Common myeloid progenitor, CD34-positive (primary cell): ENCODE results near the gene SYNE4.
A peak's percentile ranks its signal among the peaks of the same experiment; 100 is the strongest.

Source experiments
- CTCF ChIA-PET: fragments of 350-600 bp; sonication (Branson Sonifier 250); formaldehyde crosslinking; loops from one replicate; lab custom pipeline; 2021; ENCODE audit warnings: antibody characterized with exemption; lab: Charles Lee
- POLR2A ChIA-PET: fragments of 350-600 bp; sonication (Branson Sonifier 250); formaldehyde crosslinking; loops from one replicate; lab custom pipeline; 2021; ENCODE audit warnings: antibody characterized with exemption; lab: Charles Lee
- DNase-seq, 3 donors: peaks; one replicate each; pipeline versions ENCODE4 v3.0.0 to v3.0.0-alpha.2; 2013
- H3K27ac ChIP-seq, 2 experiments: 1 replicate in 1 of 2; 2 replicates in 1 of 2; pipeline ENCODE4 v1.7.0; 2013; ENCODE audit warnings: inconsistent platforms in 2 of 2, low read length in 2 of 2, mild to moderate bottlenecking in 2 of 2, low read depth in 1 of 2, moderate library complexity in 1 of 2; ENCODE audit not compliant: severe bottlenecking in 2 of 2, insufficient read depth in 1 of 2, poor library complexity in 1 of 2
- H3K27me3 ChIP-seq, 5 experiments: replicated peaks in 2 of 5; 1 replicate in 3 of 5; 2 replicates in 2 of 5; pipeline versions ENCODE4 v1.6.1 to v1.7.0; 2013; ENCODE audit warnings: low read length in 4 of 5, mild to moderate bottlenecking in 2 of 5, moderate library complexity in 2 of 5, inconsistent platforms in 1 of 5; ENCODE audit not compliant: insufficient read depth in 5 of 5, control insufficient read depth in 4 of 5
- H3K36me3 ChIP-seq, 4 experiments: 1 replicate in 2 of 4; 2 replicates in 2 of 4; pipeline versions ENCODE4 v1.6.1 to v1.7.0; 2013; ENCODE audit warnings: low read length in 3 of 4, control low read depth in 1 of 4, mild to moderate bottlenecking in 1 of 4; ENCODE audit not compliant: control insufficient read depth in 4 of 4, insufficient read depth in 4 of 4
- H3K4me1 ChIP-seq, 4 experiments: 1 replicate in 3 of 4; 2 replicates in 1 of 4; pipeline versions ENCODE4 v1.6.1 to v1.7.1; 2013; ENCODE audit warnings: low read length in 3 of 4, mild to moderate bottlenecking in 3 of 4, control low read depth in 1 of 4, inconsistent platforms in 1 of 4, moderate library complexity in 1 of 4; ENCODE audit not compliant: control insufficient read depth in 4 of 4, insufficient read depth in 4 of 4; ENCODE audit errors: control extremely low read depth in 1 of 4
- H3K4me3 ChIP-seq, 7 experiments: 1 replicate in 4 of 7; 2 replicates in 3 of 7; pipeline versions ENCODE4 v1.5.1 to v1.7.0; 2013; ENCODE audit warnings: mild to moderate bottlenecking in 7 of 7, low read length in 6 of 7, moderate library complexity in 6 of 7, inconsistent platforms in 2 of 7, low read depth in 2 of 7, control low read depth in 1 of 7; ENCODE audit not compliant: insufficient read depth in 4 of 7, control insufficient read depth in 1 of 7; ENCODE audit errors: extremely low read depth in 1 of 7
- H3K9me3 ChIP-seq, 5 experiments: 1 replicate in 4 of 5; 2 replicates in 1 of 5; pipeline versions ENCODE4 v1.6.1 to v1.7.1; 2013; ENCODE audit warnings: low read length in 4 of 5, mild to moderate bottlenecking in 2 of 5, inconsistent platforms in 1 of 5, low read depth in 1 of 5, moderate library complexity in 1 of 5; ENCODE audit not compliant: control insufficient read depth in 4 of 5, insufficient read depth in 2 of 5; ENCODE audit errors: control extremely low read depth in 1 of 5
- WGBS: methylation state at CpG from one replicate; pipeline ENCODE4 v1.1.5; 2013; ENCODE audit not compliant: insufficient coverage; 5-methylcytosine and 5-hydroxymethylcytosine counted together

The SYNE4 gene

GRCh38 chr19:36032251-36033104, 23.9 kb upstream of the SYNE4 start, which contains the start of gene CLIP3:
Gene CLIP3, minus strand, starts transcription at chr19:36032873. Its CDS starts 516 bp downstream, at chr19:36032357.
- ChIA-PET CTCF (interaction anchor here (1.4 kb wide), 1 partner anchor 138 kb away, joined by 3 read pairs; no protein-coding TSS in a partner anchor), POLR2A (no interaction called here)
- Histone ChIP-seq H3K27ac (no peak within 1 kb of the TSS), H3K4me1 (peaks cover 0 to 40% (median 31%) of the 10 kb centered on the region in 4 experiments), H3K4me3 (peak within 1 kb of the TSS in 6 of 7 experiments; percentile 33 to 76 (median 56)), H3K36me3 (peaks cover 0 to 17% (median 0%) of the 10 kb centered on the region in 4 experiments), H3K9me3 (no peaks in the 10 kb centered on the region), H3K27me3 (no peaks in the 10 kb centered on the region)
- WGBS: under 1% methylated on average over 27 of the region's 51 CpGs
- DNase-seq: peak; percentile 56 to 64 (median 60)

DNA sequence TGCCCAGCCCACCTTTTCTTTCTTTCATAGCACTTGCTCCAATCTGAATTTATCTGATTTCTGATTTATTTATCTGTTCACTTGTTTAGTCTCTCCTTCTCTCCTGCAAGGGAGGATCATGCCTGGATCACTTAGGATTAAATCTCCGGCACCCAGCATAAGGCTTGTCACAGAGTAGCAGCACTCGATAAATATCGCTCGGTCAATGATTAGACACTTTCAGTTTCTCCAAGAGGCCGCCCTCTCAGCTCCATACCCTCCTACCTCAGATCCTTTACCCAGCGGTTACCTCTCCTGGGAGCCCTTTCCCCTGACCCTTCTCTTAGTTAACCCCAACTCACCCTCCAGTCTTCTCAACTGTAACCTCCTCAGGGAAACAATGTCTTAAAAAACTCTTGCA, 22.7 kb upstream of the SYNE4 start:
- Histone ChIP-seq H3K27me3 (no peaks in the 10 kb centered on the region), H3K4me1 (peaks cover 0 to 28% (median 20%) of the 10 kb centered on the region in 4 experiments), H3K36me3 (peaks cover 0 to 29% (median 6%) of the 10 kb centered on the region in 4 experiments), H3K9me3 (no peaks in the 10 kb centered on the region), H3K27ac (no peak overlapping the region), H3K4me3 (no peak overlapping the region)
- POLR2A ChIA-PET: no interaction called here
- CTCF ChIA-PET: interaction anchor here (0.7 to 1.4 kb wide), 2 partner anchors 50 to 139 kb away, joined by 3 read pairs; no protein-coding TSS in a partner anchor
- DNase-seq: no peak
- WGBS: 92% methylated on average over 6 of the region's 6 CpGs

DNA sequence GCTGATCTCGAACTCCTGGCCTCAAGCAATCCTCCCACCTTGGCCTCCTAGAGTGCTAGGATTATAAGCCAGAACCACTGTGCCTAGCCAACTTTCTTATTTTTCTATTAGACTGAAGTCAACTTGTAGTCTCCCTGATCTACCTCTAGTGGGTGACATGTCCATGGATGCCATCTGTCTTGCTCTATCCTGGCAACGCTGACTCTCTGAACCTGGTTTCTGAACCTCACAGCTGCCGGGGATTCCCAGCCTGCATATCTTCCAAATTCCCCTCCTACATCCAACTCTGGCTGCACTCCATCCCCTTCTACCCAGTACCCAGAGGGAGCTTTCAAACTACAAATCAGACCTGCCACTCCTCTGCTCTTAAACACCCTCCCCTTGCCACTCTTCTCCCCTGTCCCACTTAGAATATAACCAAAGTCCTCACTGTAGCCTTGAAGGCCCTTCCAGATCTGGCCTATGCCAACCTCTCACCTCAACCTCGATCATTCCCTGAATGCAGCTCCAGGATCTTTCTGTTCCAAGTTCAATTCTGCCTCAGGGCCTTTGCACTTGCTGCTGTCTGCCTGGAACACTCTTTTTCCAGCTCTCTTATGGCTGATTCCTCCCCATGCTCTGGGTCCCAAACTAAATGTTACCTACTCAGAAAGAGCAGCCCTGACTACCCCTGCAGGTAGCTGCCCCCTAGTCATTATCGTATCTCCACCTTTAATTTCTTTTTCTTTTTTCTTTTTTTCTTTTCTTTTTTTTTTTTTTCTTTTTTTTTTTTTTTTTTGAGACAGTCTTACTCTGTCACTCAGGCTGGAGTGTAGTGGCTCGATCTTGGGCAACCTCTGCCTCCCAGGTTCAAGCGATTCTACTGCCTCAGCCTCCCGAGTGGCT, 21.9 kb upstream of the SYNE4 start:
- CTCF ChIA-PET: no interaction called here
- H3K4me1 ChIP-seq: peaks cover 0 to 20% (median 13%) of the 10 kb centered on the region in 4 experiments
- peak in 2 of 3 donors; percentile 34 to 43 for DNase-seq
- H3K9me3 ChIP-seq: no peaks in the 10 kb centered on the region
- 100% methylated on average over 4 of the region's 8 CpGs for WGBS
- no peak overlapping the region for H3K4me3 ChIP-seq
- no peak overlapping the region for H3K27ac ChIP-seq
- H3K27me3 ChIP-seq: no peaks in the 10 kb centered on the region
- POLR2A ChIA-PET: interaction anchor here (0.5 kb wide), 1 partner anchor 32 kb away, joined by 3 read pairs; no protein-coding TSS in a partner anchor
- H3K36me3 ChIP-seq: peaks cover 2 to 35% (median 9%) of the 10 kb centered on the region in 4 experiments

DNA sequence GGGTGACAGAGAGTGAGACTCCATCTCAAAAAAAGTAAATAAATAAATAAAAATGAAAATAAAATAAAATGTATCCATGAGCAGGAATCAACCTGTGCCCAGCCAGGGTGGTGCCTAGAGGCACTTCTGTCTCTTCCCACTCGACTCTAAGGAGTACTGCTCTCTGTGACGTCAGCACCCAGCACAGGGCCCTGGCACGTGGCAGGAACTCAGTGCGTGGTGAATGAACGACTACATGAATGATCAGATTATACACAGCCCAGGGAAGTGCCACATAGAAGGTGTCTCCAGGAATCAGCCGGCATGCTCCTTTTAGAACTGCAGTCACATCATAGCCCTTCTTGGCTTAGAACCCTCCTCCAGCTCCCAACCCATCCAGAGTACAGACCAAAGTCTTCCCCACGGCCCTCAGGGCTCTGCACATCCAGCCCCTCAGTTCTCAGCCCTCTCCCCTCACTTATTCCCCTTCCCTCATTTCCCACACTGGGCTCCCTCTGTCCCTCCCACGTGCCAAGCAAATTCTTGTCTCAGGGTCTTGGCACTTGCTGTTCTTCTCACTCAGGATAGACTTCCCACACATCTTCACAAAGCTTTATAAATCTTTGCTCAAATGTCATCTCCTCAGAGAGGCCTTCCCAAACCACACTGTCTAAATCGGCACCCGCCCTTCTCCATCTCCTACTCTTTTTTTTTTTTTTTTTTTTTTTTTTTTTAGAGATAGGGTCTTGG, 19.9 kb upstream of the SYNE4 start:
- Histone ChIP-seq H3K4me3 (no peak overlapping the region), H3K36me3 (peaks cover 2 to 32% (median 16%) of the 10 kb centered on the region in 4 experiments), H3K9me3 (no peaks in the 10 kb centered on the region), H3K4me1 (peaks cover 0 to 13% (median 5%) of the 10 kb centered on the region in 4 experiments), H3K27ac (no peak overlapping the region), H3K27me3 (no peaks in the 10 kb centered on the region)
- no peak for DNase-seq
- 91% methylated on average over 8 of the region's 10 CpGs for WGBS
- ChIA-PET CTCF (no interaction called here), POLR2A (interaction anchor here (0.5 kb wide), 1 partner anchor 142 kb away, joined by 3 read pairs; no protein-coding TSS in a partner anchor)

DNA sequence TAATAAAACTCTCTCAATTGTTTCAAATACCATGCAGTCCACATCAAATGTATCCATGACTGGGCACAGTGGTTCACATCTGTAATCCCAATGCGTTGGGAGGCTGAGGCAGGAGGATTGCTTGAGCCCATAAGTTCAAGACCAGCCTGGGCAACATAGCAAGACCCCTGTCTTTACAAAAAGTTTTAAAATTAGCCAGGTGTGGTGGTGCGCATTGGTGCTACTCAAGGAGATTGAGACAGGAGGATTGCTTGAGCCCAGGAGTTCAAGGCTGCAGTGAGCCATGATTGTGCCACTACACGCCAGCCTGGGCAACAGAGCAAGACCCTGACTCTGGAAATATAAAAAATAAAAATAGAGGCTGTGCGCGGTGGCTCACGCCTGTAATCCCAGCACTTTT, 19.1 kb upstream of the SYNE4 start:
- Histone ChIP-seq H3K27me3 (no peaks in the 10 kb centered on the region), H3K27ac (no peak overlapping the region), H3K9me3 (no peaks in the 10 kb centered on the region), H3K4me1 (peaks cover 0 to 8% (median 3%) of the 10 kb centered on the region in 4 experiments), H3K4me3 (no peak overlapping the region), H3K36me3 (peaks cover 2 to 36% (median 18%) of the 10 kb centered on the region in 4 experiments)
- CTCF ChIA-PET: interaction anchor here (1.0 kb wide), 1 partner anchor 69 kb away, joined by 3 read pairs; no protein-coding TSS in a partner anchor
- 100% methylated on average over 6 of the region's 6 CpGs for WGBS
- POLR2A ChIA-PET: no interaction called here
- no peak for DNase-seq

- CTCF ChIA-PET: interaction anchor here (1.0 kb wide), 1 partner anchor 68 kb away, joined by 3 read pairs; no protein-coding TSS in a partner anchor
- peaks cover 2 to 41% (median 23%) of the 10 kb centered on the region in 4 experiments for H3K36me3 ChIP-seq
- WGBS: 97% methylated on average over 43 of the region's 49 CpGs
- H3K4me3 ChIP-seq: no peak overlapping the region
- POLR2A ChIA-PET: no interaction called here
- no peaks in the 10 kb centered on the region for H3K27me3 ChIP-seq
- H3K27ac ChIP-seq: no peak overlapping the region
- no peak for DNase-seq
- H3K4me1 ChIP-seq: no peaks in the 10 kb centered on the region
- H3K9me3 ChIP-seq: no peaks in the 10 kb centered on the region
Measured at GRCh38 chr19:36026091-36026876, 17.7 kb upstream of the SYNE4 start.
